Natural killer cell (primary cell): ENCODE data around the gene CYP8B1. TPM values are rescaled to one million over a fixed set of nuclear protein-coding genes. Genes with fewer than 3 reads are reported as not detected.

ENCODE experiments used
- ATAC-seq, 3 donors: fragments of 150-1000 bp in 2 of 3; fragments of 200-7000 bp in 1 of 3; cut with Tn5 transposase; 1 replicate in 1 of 3; 2 replicates in 2 of 3; pipeline ENCODE4 v1.10.0; 2021; ENCODE audit warnings: mild to moderate bottlenecking in 2 of 3, moderate library complexity in 2 of 3
- DNase-seq, 2 donors: peaks; one replicate each; pipeline versions ENCODE4 v3.0.0 to v3.0.0-alpha.2; 2013 to 2021; ENCODE audit warnings: mixed read lengths in 1 of 2
- H3K27ac ChIP-seq: one replicate; pipeline ENCODE4 v1.5.1; 2013; ENCODE audit warnings: mild to moderate bottlenecking, low read length
- H3K27me3 ChIP-seq: one replicate; pipeline ENCODE4 v1.6.1; 2013; ENCODE audit warnings: low read length; ENCODE audit not compliant: control insufficient read depth, insufficient read depth
- H3K36me3 ChIP-seq: one replicate; pipeline ENCODE4 v1.6.1; 2013; ENCODE audit warnings: low read length; ENCODE audit not compliant: control insufficient read depth, insufficient read depth
- H3K4me1 ChIP-seq: one replicate; pipeline ENCODE4 v1.6.1; 2013; ENCODE audit warnings: low read length; ENCODE audit not compliant: control insufficient read depth, insufficient read depth
- H3K4me3 ChIP-seq: one replicate; pipeline ENCODE4 v1.5.1; 2013; ENCODE audit warnings: low read length
- H3K9me3 ChIP-seq: one replicate; pipeline ENCODE4 v1.6.1; 2013; ENCODE audit warnings: low read length; ENCODE audit not compliant: control insufficient read depth, insufficient read depth
- H3K27ac Mint-ChIP-seq, 2 donors: one replicate each; pipeline ENCODE4 v1.8.0; 2022; ENCODE audit warnings: mild to moderate bottlenecking in 2 of 2, mixed read lengths in 2 of 2, moderate library complexity in 1 of 2
- H3K27me3 Mint-ChIP-seq, 2 donors: one replicate each; pipeline ENCODE4 v1.8.0; 2022; ENCODE audit warnings: low read depth in 2 of 2, mixed read lengths in 2 of 2
- H3K36me3 Mint-ChIP-seq: one replicate; pipeline ENCODE4 v1.8.0; 2022; ENCODE audit warnings: mixed read lengths
- H3K4me1 Mint-ChIP-seq, 2 donors: one replicate each; pipeline ENCODE4 v1.8.0; 2022; ENCODE audit warnings: mixed read lengths in 2 of 2
- H3K4me3 Mint-ChIP-seq: one replicate; pipeline ENCODE4 v1.8.0; 2022; ENCODE audit warnings: mild to moderate bottlenecking, moderate library complexity, mixed read lengths
- H3K9me3 Mint-ChIP-seq, 2 donors: one replicate each; pipeline ENCODE4 v1.8.0; 2022; ENCODE audit warnings: mixed read lengths in 2 of 2
- WGBS: methylation state at CpG from one replicate; pipeline ENCODE4 v1.1.7; 2013; ENCODE audit warnings: missing lambda C conversion rate; ENCODE audit not compliant: insufficient coverage; 5-methylcytosine and 5-hydroxymethylcytosine counted together
- intact Hi-C: fragments of 100-400 bp; cut with micrococcal nuclease; formaldehyde crosslinking; loops from one replicate; pipeline ENCODE4 v1.14.2; 2022
- total RNA-seq, 4 donors: library from RNA; stranded (reverse); fragments of 120-200 nt in 1 of 4; gene quantifications; one replicate each; pipeline versions ENCODE4 v1.2.3 to v1.2.4, GENCODE V29; 2013 to 2022
- TF ChIP-seq, protein P1 (sequence below): fragments of 200-600 bp; IDR thresholded peaks from one replicate; pipeline ENCODE4 v1.8.0; 2022; ENCODE audit warnings: antibody characterized with exemption

CYP8B1 gene
- total RNA-seq, 3 donors from 2014 or later (not counting 1 experiment from before 2014, with no cell fraction given): not detected

DNA sequence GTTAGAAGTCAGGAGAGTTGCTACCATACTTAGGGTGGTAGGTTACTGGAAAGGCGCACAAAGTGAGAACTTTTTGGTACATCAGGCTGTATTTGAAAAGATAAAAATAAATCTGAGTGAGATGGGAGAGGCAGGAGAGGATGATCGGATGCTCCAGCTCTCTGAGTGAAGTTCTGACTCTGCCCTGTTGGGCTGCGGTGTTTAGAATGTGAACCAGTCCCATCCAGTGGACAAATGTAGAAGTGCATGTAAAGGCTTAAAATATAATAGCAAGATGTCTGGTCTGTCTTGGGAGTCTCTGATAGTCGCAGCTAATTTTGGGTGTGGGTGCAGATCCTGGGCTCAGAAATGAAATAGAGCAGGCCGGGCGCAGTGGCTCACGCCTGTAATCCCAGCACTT lies 36.1 kb downstream of the CYP8B1 start:
- intact Hi-C loops: loop anchor here (1.0 kb wide), 1 partner anchor 58 kb away; no protein-coding TSS in a partner anchor
- no peaks in the 10 kb centered on the region for H3K27me3 ChIP-seq
- Mint-ChIP-seq H3K27me3 (peaks cover 0 to 3% of the 10 kb centered on the region in 2 donors), H3K9me3 (no peaks in the 10 kb centered on the region), H3K36me3 (no peaks in the 10 kb centered on the region), H3K27ac (no peak overlapping the region), H3K4me1 (peaks cover 0 to 7% of the 10 kb centered on the region in 2 donors), H3K4me3 (no peak overlapping the region)
- H3K4me1 ChIP-seq: no peaks in the 10 kb centered on the region
- no peaks in the 10 kb centered on the region for H3K36me3 ChIP-seq
- peak; percentile 80 to 100 (median 99) for ATAC-seq
- TF ChIP-seq, protein P1, sequence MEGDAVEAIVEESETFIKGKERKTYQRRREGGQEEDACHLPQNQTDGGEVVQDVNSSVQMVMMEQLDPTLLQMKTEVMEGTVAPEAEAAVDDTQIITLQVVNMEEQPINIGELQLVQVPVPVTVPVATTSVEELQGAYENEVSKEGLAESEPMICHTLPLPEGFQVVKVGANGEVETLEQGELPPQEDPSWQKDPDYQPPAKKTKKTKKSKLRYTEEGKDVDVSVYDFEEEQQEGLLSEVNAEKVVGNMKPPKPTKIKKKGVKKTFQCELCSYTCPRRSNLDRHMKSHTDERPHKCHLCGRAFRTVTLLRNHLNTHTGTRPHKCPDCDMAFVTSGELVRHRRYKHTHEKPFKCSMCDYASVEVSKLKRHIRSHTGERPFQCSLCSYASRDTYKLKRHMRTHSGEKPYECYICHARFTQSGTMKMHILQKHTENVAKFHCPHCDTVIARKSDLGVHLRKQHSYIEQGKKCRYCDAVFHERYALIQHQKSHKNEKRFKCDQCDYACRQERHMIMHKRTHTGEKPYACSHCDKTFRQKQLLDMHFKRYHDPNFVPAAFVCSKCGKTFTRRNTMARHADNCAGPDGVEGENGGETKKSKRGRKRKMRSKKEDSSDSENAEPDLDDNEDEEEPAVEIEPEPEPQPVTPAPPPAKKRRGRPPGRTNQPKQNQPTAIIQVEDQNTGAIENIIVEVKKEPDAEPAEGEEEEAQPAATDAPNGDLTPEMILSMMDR: peak; percentile 65
- no peak overlapping the region for H3K27ac ChIP-seq
- H3K9me3 ChIP-seq: no peaks in the 10 kb centered on the region
- DNase-seq: peak in 1 of 2 donors; percentile 72
- WGBS: 45% methylated on average over 7 of the region's 7 CpGs
- no peak overlapping the region for H3K4me3 ChIP-seq

DNA sequence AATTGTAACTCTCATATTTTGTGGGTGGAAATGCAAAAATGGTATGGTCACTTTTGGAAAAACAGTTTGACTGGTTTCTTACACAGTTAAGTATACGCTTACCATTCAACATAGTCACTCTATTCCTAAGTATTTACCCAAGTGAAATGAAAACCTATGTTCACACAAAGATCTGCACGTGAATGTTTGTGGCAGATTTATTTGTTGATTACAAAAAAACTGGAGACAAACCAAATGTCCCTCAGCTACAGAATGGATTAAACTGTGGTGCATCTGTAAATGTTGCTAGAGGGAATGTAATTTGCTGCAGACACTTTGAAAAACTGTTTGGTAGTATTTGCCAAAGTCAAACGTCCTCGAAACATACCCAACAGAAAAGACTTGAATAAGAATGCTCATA lies 37.1 kb downstream of the CYP8B1 start:
- H3K9me3 Mint-ChIP-seq: no peaks in the 10 kb centered on the region
- no peaks in the 10 kb centered on the region for H3K36me3 ChIP-seq
- DNase-seq (no peak), ATAC-seq (no peak)
- no peak overlapping the region for H3K4me3 ChIP-seq
- H3K4me1 Mint-ChIP-seq: peaks cover 0 to 7% of the 10 kb centered on the region in 2 donors
- WGBS: 90% methylated on average over 3 of the region's 4 CpGs
- no peaks in the 10 kb centered on the region for H3K36me3 Mint-ChIP-seq
- H3K27me3 Mint-ChIP-seq: peaks cover 0 to 3% of the 10 kb centered on the region in 2 donors
- intact Hi-C loops: no loop called here
- no peaks in the 10 kb centered on the region for H3K4me1 ChIP-seq
- no peak overlapping the region for H3K27ac Mint-ChIP-seq
- H3K27me3 ChIP-seq: no peaks in the 10 kb centered on the region
- no peak overlapping the region for H3K4me3 Mint-ChIP-seq
- H3K9me3 ChIP-seq: no peaks in the 10 kb centered on the region
- no peak overlapping the region for H3K27ac ChIP-seq
- TF ChIP-seq, protein P1: no peak

DNA sequence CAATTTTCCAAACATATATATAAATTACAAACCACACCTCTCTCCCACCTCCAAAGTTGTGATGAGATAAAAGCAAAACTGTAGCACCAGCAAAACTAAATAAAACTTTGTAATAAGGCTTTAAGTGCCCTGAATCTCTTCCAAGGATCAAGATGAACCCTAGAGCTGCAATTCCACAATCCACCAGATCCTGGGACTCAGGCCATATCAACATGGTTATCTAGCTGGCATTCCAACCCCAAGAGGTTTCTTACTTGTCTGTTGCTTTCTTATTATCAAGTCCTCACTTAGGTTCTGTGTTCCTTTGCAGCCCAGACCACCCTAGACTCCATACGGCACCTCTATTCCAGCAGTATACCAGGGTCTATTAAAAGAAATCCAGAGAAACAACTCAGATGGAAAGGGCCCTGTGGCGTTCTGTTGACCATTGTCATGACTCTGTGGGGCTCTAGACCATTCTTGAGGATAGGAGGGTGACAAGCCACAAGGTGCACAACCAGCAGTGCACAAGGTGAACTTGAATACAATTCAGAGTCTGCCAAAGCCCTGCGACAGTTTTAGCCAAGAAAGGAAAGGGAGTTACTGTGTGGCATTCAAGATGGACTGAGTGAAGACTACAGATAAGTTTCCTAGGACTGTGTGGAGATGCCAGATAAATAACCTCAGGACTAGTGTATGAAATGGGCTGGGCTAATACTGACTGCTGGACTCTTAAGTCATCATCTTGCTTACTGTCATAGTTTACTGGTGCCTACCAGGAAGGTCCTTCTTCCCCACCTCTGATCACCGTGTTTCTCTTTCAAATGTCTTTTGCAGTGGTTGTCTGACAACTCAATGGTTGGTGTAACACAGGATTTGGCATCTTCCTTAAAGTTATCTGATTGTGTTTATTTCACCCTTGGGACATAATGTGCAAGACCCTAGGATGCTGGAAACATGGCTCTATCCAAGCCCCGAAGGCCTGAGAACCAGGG lies 39.2 kb downstream of the CYP8B1 start:
- no peak overlapping the region for H3K27ac ChIP-seq
- no peaks in the 10 kb centered on the region for H3K9me3 ChIP-seq
- peaks cover under 1% of the 10 kb centered on the region for H3K4me1 ChIP-seq
- no peaks in the 10 kb centered on the region for H3K36me3 ChIP-seq
- H3K4me3 ChIP-seq: no peak overlapping the region
- H3K27me3 ChIP-seq: no peaks in the 10 kb centered on the region
- H3K27me3 Mint-ChIP-seq: peaks cover 0 to 3% of the 10 kb centered on the region in 2 donors
- no peak for ATAC-seq
- no peaks in the 10 kb centered on the region for H3K9me3 Mint-ChIP-seq
- H3K27ac Mint-ChIP-seq: no peak overlapping the region
- peaks cover 4 to 11% of the 10 kb centered on the region in 2 donors for H3K4me1 Mint-ChIP-seq
- no peak for DNase-seq
- no peak overlapping the region for H3K4me3 Mint-ChIP-seq
- TF ChIP-seq, protein P1: no peak
- WGBS: 84% methylated on average over 5 of the region's 5 CpGs
- no peaks in the 10 kb centered on the region for H3K36me3 Mint-ChIP-seq
- intact Hi-C loops: no loop called here
